Measurements from ENCODE around the gene NMNAT2. TPM values are rescaled to one million over a fixed set of nuclear protein-coding genes. Genes with fewer than 3 reads are reported as not detected.

Gene NMNAT2
- total RNA-seq, 2 donors from 2014 or later, result 1.0 to 1.3 TPM

GRCh38 chr1:183349201-183349711 is 68.9 kb downstream of the NMNAT2 start:
- Histone ChIP-seq H3K4me1 (no peaks in the 10 kb centered on the region), H3K9me3 (no peaks in the 10 kb centered on the region), H3K4me3 (no peak overlapping the region), H3K36me3 (replicated peaks in 1 of 2; ENCODE audit: insufficient read depth in 1 of 2, low read depth in 2 of 2) (no peaks in the 10 kb centered on the region), H3K27me3 (no peaks in the 10 kb centered on the region), H3K27ac (no peak overlapping the region)
- no peak for DNase-seq
- 32 to 41% methylated on average over 6 of the region's 6 CpGs for WGBS, 2 donors
- TF ChIP-seq CTCF (IDR thresholded peaks at IDR 0.05) (no peak), POLR2A (IDR thresholded peaks at IDR 0.05) (no peak)
- intact Hi-C loops (cut with DNase I), result no loop called here
- ATAC-seq, result no peak

GRCh38 chr1:183346276-183346732 is 71.9 kb downstream of the NMNAT2 start:
- Histone ChIP-seq H3K27me3 (no peaks in the 10 kb centered on the region), H3K9me3 (no peaks in the 10 kb centered on the region), H3K36me3 (replicated peaks in 1 of 2; ENCODE audit: insufficient read depth in 1 of 2, low read depth in 2 of 2) (no peaks in the 10 kb centered on the region), H3K4me3 (no peak overlapping the region), H3K4me1 (no peaks in the 10 kb centered on the region), H3K27ac (no peak overlapping the region)
- 27 to 36% methylated on average over 8 of the region's 8 CpGs for whole genome bisulfite sequencing, 2 donors
- TF ChIP-seq POLR2A (IDR thresholded peaks at IDR 0.05), result no peak
- no peak for TF ChIP-seq CTCF (IDR thresholded peaks at IDR 0.05)
- ATAC-seq (no peak), DNase-seq (no peak)
- intact Hi-C loops (cut with DNase I), result no loop called here

- DNase-seq, result no peak
- Histone ChIP-seq H3K4me3 (no peak overlapping the region), H3K9me3 (no peaks in the 10 kb centered on the region), H3K27ac (no peak overlapping the region), H3K4me1 (no peaks in the 10 kb centered on the region), H3K36me3 (replicated peaks in 1 of 2; ENCODE audit: insufficient read depth in 1 of 2, low read depth in 2 of 2) (no peaks in the 10 kb centered on the region), H3K27me3 (no peaks in the 10 kb centered on the region)
- TF ChIP-seq POLR2A (IDR thresholded peaks at IDR 0.05) (no peak), CTCF (IDR thresholded peaks at IDR 0.05) (no peak)
- no peak for ATAC-seq
- intact Hi-C loops (cut with DNase I), result no loop called here
- 55 to 65% methylated on average over 4 of the region's 4 CpGs for WGBS, 2 donors
Observed at GRCh38 chr1:183339556-183340167, 78.5 kb downstream of the NMNAT2 start.

GRCh38 chr1:183331091-183331742 is 87.0 kb downstream of the NMNAT2 start:
- Histone ChIP-seq H3K4me1 (no peaks in the 10 kb centered on the region), H3K27me3 (no peaks in the 10 kb centered on the region), H3K9me3 (no peaks in the 10 kb centered on the region), H3K4me3 (no peak overlapping the region), H3K27ac (no peak overlapping the region), H3K36me3 (replicated peaks in 1 of 2; ENCODE audit: insufficient read depth in 1 of 2, low read depth in 2 of 2) (no peaks in the 10 kb centered on the region)
- ATAC-seq, result no peak
- DNase-seq, result no peak
- TF ChIP-seq POLR2A (IDR thresholded peaks at IDR 0.05), result no peak
- TF ChIP-seq CTCF (IDR thresholded peaks at IDR 0.05), result no peak
- intact Hi-C loops (cut with DNase I), result no loop called here
- 34 to 37% methylated on average over 10 of the region's 10 CpGs for WGBS, 2 donors

All from body of pancreas (tissue), 4 donors.